Common myeloid progenitor, CD34-positive (primary cell): ENCODE measurements around the gene KIF23.

Source experiments
- CTCF ChIA-PET: fragments of 350-600 bp; sonication (Branson Sonifier 250); formaldehyde crosslinking; loops from one replicate; lab custom pipeline; 2021; ENCODE audit warnings: antibody characterized with exemption; lab: Charles Lee
- POLR2A ChIA-PET: fragments of 350-600 bp; sonication (Branson Sonifier 250); formaldehyde crosslinking; loops from one replicate; lab custom pipeline; 2021; ENCODE audit warnings: antibody characterized with exemption; lab: Charles Lee
- DNase-seq, 3 donors: peaks; one replicate each; pipeline versions ENCODE4 v3.0.0 to v3.0.0-alpha.2; 2013
- H3K27ac ChIP-seq, 2 experiments: 1 replicate in 1 of 2; 2 replicates in 1 of 2; pipeline ENCODE4 v1.7.0; 2013; ENCODE audit warnings: inconsistent platforms in 2 of 2, low read length in 2 of 2, mild to moderate bottlenecking in 2 of 2, low read depth in 1 of 2, moderate library complexity in 1 of 2; ENCODE audit not compliant: severe bottlenecking in 2 of 2, insufficient read depth in 1 of 2, poor library complexity in 1 of 2
- H3K27me3 ChIP-seq, 5 experiments: replicated peaks in 2 of 5; 1 replicate in 3 of 5; 2 replicates in 2 of 5; pipeline versions ENCODE4 v1.6.1 to v1.7.0; 2013; ENCODE audit warnings: low read length in 4 of 5, mild to moderate bottlenecking in 2 of 5, moderate library complexity in 2 of 5, inconsistent platforms in 1 of 5; ENCODE audit not compliant: insufficient read depth in 5 of 5, control insufficient read depth in 4 of 5
- H3K36me3 ChIP-seq, 4 experiments: 1 replicate in 2 of 4; 2 replicates in 2 of 4; pipeline versions ENCODE4 v1.6.1 to v1.7.0; 2013; ENCODE audit warnings: low read length in 3 of 4, control low read depth in 1 of 4, mild to moderate bottlenecking in 1 of 4; ENCODE audit not compliant: control insufficient read depth in 4 of 4, insufficient read depth in 4 of 4
- H3K4me1 ChIP-seq, 4 experiments: 1 replicate in 3 of 4; 2 replicates in 1 of 4; pipeline versions ENCODE4 v1.6.1 to v1.7.1; 2013; ENCODE audit warnings: low read length in 3 of 4, mild to moderate bottlenecking in 3 of 4, control low read depth in 1 of 4, inconsistent platforms in 1 of 4, moderate library complexity in 1 of 4; ENCODE audit not compliant: control insufficient read depth in 4 of 4, insufficient read depth in 4 of 4; ENCODE audit errors: control extremely low read depth in 1 of 4
- H3K4me3 ChIP-seq, 7 experiments: 1 replicate in 4 of 7; 2 replicates in 3 of 7; pipeline versions ENCODE4 v1.5.1 to v1.7.0; 2013; ENCODE audit warnings: mild to moderate bottlenecking in 7 of 7, low read length in 6 of 7, moderate library complexity in 6 of 7, inconsistent platforms in 2 of 7, low read depth in 2 of 7, control low read depth in 1 of 7; ENCODE audit not compliant: insufficient read depth in 4 of 7, control insufficient read depth in 1 of 7; ENCODE audit errors: extremely low read depth in 1 of 7
- H3K9me3 ChIP-seq, 5 experiments: 1 replicate in 4 of 5; 2 replicates in 1 of 5; pipeline versions ENCODE4 v1.6.1 to v1.7.1; 2013; ENCODE audit warnings: low read length in 4 of 5, mild to moderate bottlenecking in 2 of 5, inconsistent platforms in 1 of 5, low read depth in 1 of 5, moderate library complexity in 1 of 5; ENCODE audit not compliant: control insufficient read depth in 4 of 5, insufficient read depth in 2 of 5; ENCODE audit errors: control extremely low read depth in 1 of 5
- WGBS: methylation state at CpG from one replicate; pipeline ENCODE4 v1.1.5; 2013; ENCODE audit not compliant: insufficient coverage; 5-methylcytosine and 5-hydroxymethylcytosine counted together

Gene KIF23

GRCh38 chr15:69454953-69455352 lies 40.8 kb downstream of the KIF23 start:
- H3K4me3 ChIP-seq = peak overlapping the region in 3 of 7 experiments; percentile 89 to 100 (median 97)
- peak overlapping the region in 1 of 2 experiments; percentile 27 for H3K27ac ChIP-seq

GRCh38 chr15:69456208-69457166 lies 42.3 kb downstream of the KIF23 start:
- H3K36me3 ChIP-seq = peaks cover 8 to 47% (median 22%) of the 10 kb centered on the region in 4 experiments
- no peak overlapping the region for H3K27ac ChIP-seq
- POLR2A ChIA-PET = interaction anchor here (0.9 kb wide), 1 partner anchor 28 kb away, joined by 4 read pairs; no protein-coding TSS in a partner anchor
- H3K27me3 ChIP-seq = no peaks in the 10 kb centered on the region
- no peak for DNase-seq
- no peaks in the 10 kb centered on the region for H3K9me3 ChIP-seq
- CTCF ChIA-PET = interaction anchor here (0.9 to 1.3 kb wide), 6 partner anchors 10 to 422 kb away, joined by 3 to 4 read pairs (median 3); no protein-coding TSS in a partner anchor
- no peak overlapping the region for H3K4me3 ChIP-seq
- peaks cover 12 to 30% (median 21%) of the 10 kb centered on the region in 4 experiments for H3K4me1 ChIP-seq
- WGBS = 96% methylated on average over 12 of the region's 13 CpGs

More at GRCh38 chr15:69454953-69455352, 40.8 kb downstream of the KIF23 start:
- Histone ChIP-seq H3K27me3 (no peaks in the 10 kb centered on the region), H3K4me1 (peaks cover 12 to 33% (median 26%) of the 10 kb centered on the region in 4 experiments), H3K36me3 (peaks cover 8 to 47% (median 22%) of the 10 kb centered on the region in 4 experiments), H3K9me3 (no peaks in the 10 kb centered on the region)
- ChIA-PET CTCF (interaction anchor here (1.6 to 4.3 kb wide), 2 partner anchors 8 to 10 kb away, joined by 5 to 23 read pairs; no protein-coding TSS in a partner anchor), POLR2A (interaction anchor here (0.7 to 2.9 kb wide), 2 partner anchors 8 to 9 kb away, joined by 3 to 21 read pairs; no protein-coding TSS in a partner anchor)
- 66% methylated on average over 4 of the region's 5 CpGs for WGBS
- DNase-seq = no peak

GRCh38 chr15:69457304-69458280 lies 43.4 kb downstream of the KIF23 start:
- POLR2A ChIA-PET = no interaction called here
- no peak overlapping the region for H3K27ac ChIP-seq
- CTCF ChIA-PET = interaction anchor here (0.9 to 1.3 kb wide), 4 partner anchors 9 to 423 kb away, joined by 3 read pairs; no protein-coding TSS in a partner anchor
- H3K4me3 ChIP-seq = no peak overlapping the region
- no peaks in the 10 kb centered on the region for H3K9me3 ChIP-seq
- no peak for DNase-seq
- WGBS = 96% methylated on average over 5 of the region's 8 CpGs
- H3K4me1 ChIP-seq = peaks cover 12 to 33% (median 18%) of the 10 kb centered on the region in 4 experiments
- no peaks in the 10 kb centered on the region for H3K27me3 ChIP-seq
- H3K36me3 ChIP-seq = peaks cover 8 to 47% (median 22%) of the 10 kb centered on the region in 4 experiments

GRCh38 chr15:69459066-69459465 lies 44.9 kb downstream of the KIF23 start:
- Histone ChIP-seq H3K4me1 (peaks cover 8 to 29% (median 23%) of the 10 kb centered on the region in 4 experiments), H3K27ac (no peak overlapping the region), H3K4me3 (no peak overlapping the region), H3K9me3 (no peaks in the 10 kb centered on the region), H3K36me3 (peaks cover 8 to 38% (median 22%) of the 10 kb centered on the region in 4 experiments), H3K27me3 (no peaks in the 10 kb centered on the region)
- whole genome bisulfite sequencing = 100% methylated on average over 1 of the region's 2 CpGs
- POLR2A ChIA-PET = no interaction called here
- DNase-seq = no peak
- CTCF ChIA-PET = interaction anchor here (1.0 to 1.7 kb wide), 2 partner anchors 10 kb away, joined by 3 to 7 read pairs; no protein-coding TSS in a partner anchor

GRCh38 chr15:69460481-69460880 lies 46.3 kb downstream of the KIF23 start:
- POLR2A ChIA-PET = no interaction called here
- no peaks in the 10 kb centered on the region for H3K27me3 ChIP-seq

GRCh38 chr15:69462030-69462492 lies 47.9 kb downstream of the KIF23 start:
- peaks cover 3 to 8% (median 4%) of the 10 kb centered on the region in 4 experiments for H3K36me3 ChIP-seq
- no peaks in the 10 kb centered on the region for H3K9me3 ChIP-seq
- peaks cover 0 to 17% (median 14%) of the 10 kb centered on the region in 4 experiments for H3K4me1 ChIP-seq
- no peaks in the 10 kb centered on the region for H3K27me3 ChIP-seq
- peak overlapping the region in 6 of 7 experiments; percentile 10 to 90 (median 80) for H3K4me3 ChIP-seq
- no peak for DNase-seq
- WGBS = 71% methylated on average over 18 of the region's 23 CpGs
- peak overlapping the region in 1 of 2 experiments; percentile 25 for H3K27ac ChIP-seq
- ChIA-PET POLR2A (interaction anchor here (0.6 to 2.2 kb wide), 4 partner anchors 9 to 879 kb away, joined by 3 to 21 read pairs (median 4); partner anchors contain the start of gene RPLP1), CTCF (interaction anchor here (0.9 to 2.4 kb wide), 9 partner anchors 9 to 1022 kb away, joined by 3 to 23 read pairs (median 3); partner anchors contain the start of gene RPLP1)

More at GRCh38 chr15:69460481-69460880, 46.3 kb downstream of the KIF23 start:
- H3K4me3 ChIP-seq = no peak overlapping the region
- CTCF ChIA-PET = interaction anchor here (1.7 kb wide), 1 partner anchor 8 kb away, joined by 7 read pairs; no protein-coding TSS in a partner anchor
- no peak overlapping the region for H3K27ac ChIP-seq
- H3K9me3 ChIP-seq = no peaks in the 10 kb centered on the region
- 67% methylated on average over 1 of the region's 1 CpG for WGBS
- peaks cover 0 to 17% (median 14%) of the 10 kb centered on the region in 4 experiments for H3K4me1 ChIP-seq
- peaks cover 6 to 24% (median 18%) of the 10 kb centered on the region in 4 experiments for H3K36me3 ChIP-seq
- DNase-seq = no peak
